Endothelial cell of umbilical vein (primary cell): Measurements from ENCODE around the gene SPATS2L. TPM values are rescaled to one million over a fixed set of nuclear protein-coding genes. Genes with fewer than 3 reads are reported as not detected.

Experiments used
- BruUV-seq: library from RNA; stranded (reverse); fragments of 400-500 nt; replicated peaks from 2 replicates; lab custom pipeline; 2021; lab: Mats Ljungman, UMichigan
- CTCF ChIA-PET: fragments of 300-600, 350-600 bp; sonication (Branson Sonifier 250); formaldehyde crosslinking; loops from one replicate; lab custom pipeline; 2021; ENCODE audit warnings: antibody characterized with exemption, inconsistent platforms; lab: Charles Lee
- POLR2A ChIA-PET: fragments of 300-600, 350-600 bp; sonication (Branson Sonifier 250); formaldehyde crosslinking; loops from one replicate; lab custom pipeline; 2021; ENCODE audit warnings: antibody characterized with exemption, inconsistent platforms; lab: Charles Lee
- DNase-seq: peaks from one replicate; pipeline ENCODE4 v3.0.0-alpha.2; 2011; ENCODE audit warnings: low read depth, low spot score
- FAIRE-seq: peaks from 2 replicates; lab custom pipeline; 2011; peaks lifted over from hg19 to GRCh38; lab: Jason Lieb, UNC
- H2AFZ ChIP-seq: 2 replicates; pipeline ENCODE4 v1.6.0; 2012; ENCODE audit warnings: low read depth, low read length, control low read depth, inconsistent platforms
- H3K27ac ChIP-seq: 2 replicates; pipeline ENCODE4 v1.5.1; 2011; ENCODE audit warnings: low read depth, mild to moderate bottlenecking, control low read depth, low read length, moderate library complexity; ENCODE audit not compliant: insufficient read depth
- H3K27me3 ChIP-seq, 2 experiments: 2 replicates each; pipeline versions ENCODE4 v1.6.0 to v1.6.1; 2011; ENCODE audit warnings: low read length in 2 of 2, mixed read lengths in 1 of 2; ENCODE audit not compliant: control insufficient read depth in 2 of 2, insufficient read depth in 2 of 2
- H3K36me3 ChIP-seq, 2 experiments: 2 replicates in 1 of 2; 3 replicates in 1 of 2; pipeline ENCODE4 v1.5.1; 2011; ENCODE audit warnings: low read length in 2 of 2, mild to moderate bottlenecking in 1 of 2, moderate library complexity in 1 of 2; ENCODE audit not compliant: control insufficient read depth in 2 of 2, insufficient read depth in 2 of 2; ENCODE audit errors: extremely low read depth in 1 of 2
- H3K4me1 ChIP-seq: 3 replicates; pipeline ENCODE4 v1.5.1; 2011; ENCODE audit warnings: mild to moderate bottlenecking, low read length; ENCODE audit not compliant: control insufficient read depth, insufficient read depth; ENCODE audit errors: extremely low read depth
- H3K4me2 ChIP-seq: 2 replicates; pipeline ENCODE4 v1.6.1; 2011; ENCODE audit warnings: low read length, control low read depth, mixed read lengths; ENCODE audit not compliant: insufficient read depth
- H3K4me3 ChIP-seq, 3 experiments: fragments of 200-600 bp in 1 of 3; sonication (generic), shearing (Covaris generic) in 1 of 3; replicated peaks in 1 of 3; 2 replicates each; pipeline ENCODE4 v1.5.1; 2011 to 2016; ENCODE audit warnings: control low read depth in 3 of 3, low read length in 3 of 3, mild to moderate bottlenecking in 2 of 3, inconsistent platforms in 1 of 3, low read depth in 1 of 3, moderate library complexity in 1 of 3; ENCODE audit not compliant: insufficient read depth in 1 of 3
- H3K79me2 ChIP-seq: 2 replicates; pipeline ENCODE4 v1.6.0; 2012; ENCODE audit warnings: low read length, inconsistent platforms; ENCODE audit not compliant: control insufficient read depth, insufficient read depth
- H3K9ac ChIP-seq: replicated peaks from 2 replicates; pipeline ENCODE3; 2011; ENCODE audit warnings: low read length, control low read depth; ENCODE audit not compliant: insufficient read depth; ENCODE audit errors: extremely low read depth
- H3K9me1 ChIP-seq: replicated peaks from 3 replicates; pipeline ENCODE4 v1.6.0; 2011; ENCODE audit warnings: mild to moderate bottlenecking, low read length; ENCODE audit not compliant: control insufficient read depth, insufficient read depth; ENCODE audit errors: extremely low read depth
- H3K9me3 ChIP-seq: replicated peaks from 2 replicates; pipeline ENCODE4 v1.5.1; 2012; ENCODE audit warnings: low read length, inconsistent platforms; ENCODE audit not compliant: control insufficient read depth, insufficient read depth
- H4K20me1 ChIP-seq: replicated peaks from 2 replicates; pipeline ENCODE3; 2011; ENCODE audit warnings: mild to moderate bottlenecking, low read length; ENCODE audit not compliant: control insufficient read depth, insufficient read depth; ENCODE audit errors: extremely low read depth
- CTCF ChIP-seq, 2 donors: IDR thresholded peaks; 1 replicate in 1 of 2; 2 replicates in 1 of 2; pipeline ENCODE4 v1.5.1; 2011; ENCODE audit warnings: low read length in 2 of 2, mild to moderate bottlenecking in 2 of 2, moderate library complexity in 2 of 2, control low read depth in 1 of 2, inconsistent platforms in 1 of 2, low read depth in 1 of 2; ENCODE audit not compliant: insufficient read depth in 1 of 2; ENCODE audit errors: extremely low read depth in 1 of 2
- EZH2 ChIP-seq: IDR thresholded peaks from 2 replicates; pipeline ENCODE4 v1.6.1; 2012; ENCODE audit warnings: borderline replicate concordance, low read depth, mild to moderate bottlenecking, moderate library complexity, low read length, inconsistent platforms; ENCODE audit not compliant: severe bottlenecking
- FOS ChIP-seq: IDR thresholded peaks from 2 replicates; pipeline ENCODE4 v1.6.1; 2011; ENCODE audit warnings: mild to moderate bottlenecking, low read length, moderate library complexity, borderline replicate concordance; ENCODE audit not compliant: insufficient read depth
- GATA2 ChIP-seq: IDR thresholded peaks from 2 replicates; pipeline ENCODE4 v1.7.0; 2011; ENCODE audit warnings: low read depth, mild to moderate bottlenecking, moderate library complexity, mixed read lengths, low read length; ENCODE audit not compliant: insufficient read length, insufficient read depth
- JUN ChIP-seq: IDR thresholded peaks from 2 replicates; pipeline ENCODE4 v1.6.1; 2011; ENCODE audit warnings: borderline replicate concordance, low read depth; ENCODE audit not compliant: insufficient read length, insufficient read depth
- MAX ChIP-seq: IDR thresholded peaks from 2 replicates; pipeline ENCODE4 v1.6.1; 2011; ENCODE audit not compliant: insufficient read depth, insufficient read length
- MYC ChIP-seq: IDR thresholded peaks from one replicate; pipeline ENCODE4 v1.6.1; 2011; ENCODE audit warnings: mild to moderate bottlenecking, low read depth, low read length
- POLR2A ChIP-seq: IDR thresholded peaks from 2 replicates; pipeline ENCODE4 v1.6.1; 2012; ENCODE audit warnings: low read depth, mild to moderate bottlenecking, control low read depth, low read length
- POLR2AphosphoS5 ChIP-seq: IDR thresholded peaks from 2 replicates; pipeline ENCODE4 v1.6.1; 2012; ENCODE audit warnings: low read depth, mild to moderate bottlenecking, control low read depth, low read length, moderate library complexity; ENCODE audit not compliant: insufficient read depth
- dilution Hi-C: fragments of 300-500 bp; cut with MboI; formaldehyde crosslinking; loops from one replicate; pipeline ENCODE4 v1.15.0; 2019; ENCODE audit warnings: low sequenced_read_pairs; ENCODE audit not compliant: extremely low pct_ligation_motif_present
- intact Hi-C: fragments of 100-400 bp; cut with micrococcal nuclease; formaldehyde crosslinking; loops from one replicate; pipeline ENCODE4 v1.10.0; 2022
- polyA plus RNA-seq, 4 experiments: library from polyadenylated mRNA; depleted of rRNA in 3 of 4; stranded (reverse) in 3 of 4; unstranded in 1 of 4; fragments of >200 nt; gene quantifications; 2 replicates each; pipeline versions ENCODE4 v1.2.1 to v1.2.3, GENCODE V29; 2011 to 2012; ENCODE audit warnings: missing spikeins in 1 of 4
- total RNA-seq: library from RNA; stranded (reverse); gene quantifications from 2 replicates; pipeline ENCODE4 v1.2.3, GENCODE V29; 2021

The SPATS2L gene
- total and polyA plus RNA-seq, 2 donors (not counting 3 experiments of a cell fraction or from before 2014, with no cell fraction given): 29.1 to 72.9 TPM

- Histone ChIP-seq H3K4me2 (no peak overlapping the region), H4K20me1 (no peaks in the 10 kb centered on the region), H3K9me3 (no peaks in the 10 kb centered on the region), H3K9me1 (no peaks in the 10 kb centered on the region), H2AFZ (no peak overlapping the region), H3K27ac (no peak overlapping the region), H3K9ac (no peak overlapping the region), H3K36me3 (no peaks in the 10 kb centered on the region), H3K27me3 (peaks cover 0 to 6% of the 10 kb centered on the region in 2 experiments), H3K4me1 (no peaks in the 10 kb centered on the region), H3K79me2 (no peaks in the 10 kb centered on the region), H3K4me3 (no peak overlapping the region)
- BruUV-seq: no TSS peak
- FAIRE-seq: no peak
- ChIA-PET POLR2A (no interaction called here), CTCF (no interaction called here)
- dilution Hi-C loops (no loop called here), intact Hi-C loops (no loop called here)
- no peak for TF ChIP-seq FOS
- no peak for TF ChIP-seq CTCF (IDR thresholded peaks at IDR 0.05; ENCODE audit: extremely low read depth in 1 of 2, insufficient read depth in 1 of 2, low read depth in 1 of 2, low read length in 2 of 2)
- TF ChIP-seq JUN: no peak
- DNase-seq: no peak
Observed at GRCh38 chr2:200262047-200262446, 44.4 kb upstream of the SPATS2L start.

- H3K4me1 ChIP-seq: no peaks in the 10 kb centered on the region
- FAIRE-seq (no peak), DNase-seq (no peak)
- H3K4me3 ChIP-seq: no peak overlapping the region
- no peak overlapping the region for H2AFZ ChIP-seq
- H3K4me2 ChIP-seq: no peak overlapping the region
- intact Hi-C loops (no loop called here), dilution Hi-C loops (no loop called here)
- no peaks in the 10 kb centered on the region for H3K36me3 ChIP-seq
- H3K9me1 ChIP-seq: no peaks in the 10 kb centered on the region
- ChIA-PET POLR2A (no interaction called here), CTCF (no interaction called here)
- TF ChIP-seq POLR2A (no peak), EZH2 (no peak), FOS (no peak), MYC (no peak), MAX (no peak), GATA2 (no peak), JUN (no peak), CTCF (IDR thresholded peaks at IDR 0.05; ENCODE audit: extremely low read depth in 1 of 2, insufficient read depth in 1 of 2, low read depth in 1 of 2, low read length in 2 of 2) (no peak), POLR2AphosphoS5 (no peak)
- H3K9ac ChIP-seq: no peak overlapping the region
- H3K27me3 ChIP-seq: peaks cover 0 to 6% of the 10 kb centered on the region in 2 experiments
- no peaks in the 10 kb centered on the region for H4K20me1 ChIP-seq
- no peaks in the 10 kb centered on the region for H3K79me2 ChIP-seq
- BruUV-seq: no TSS peak
- H3K27ac ChIP-seq: no peak overlapping the region
- H3K9me3 ChIP-seq: no peaks in the 10 kb centered on the region
Observed at GRCh38 chr2:200263279-200263678, 43.2 kb upstream of the SPATS2L start.
